A549 (cell line): Measurements from ENCODE around the gene UPK3A. TPM values are rescaled to one million over a fixed set of nuclear protein-coding genes. Genes with fewer than 3 reads are reported as not detected.

ENCODE experiments used
- ATAC-seq, 2 experiments: fragments of 200-7000 bp in 1 of 2; fragments of >200 bp in 1 of 2; cut with Nextera tagmentation in 1 of 2; cut with Tn5 transposase in 1 of 2; 3 replicates each; pipeline versions ENCODE4 v1.8.0 to v1.9.1; 2018 to 2020; ENCODE audit warnings: mild to moderate bottlenecking in 1 of 2, moderate library complexity in 1 of 2
- CTCF ChIA-PET: fragments of 300-600 bp; sonication (Branson Sonifier 250); formaldehyde crosslinking; extraction: SDS; loops from one replicate; lab custom pipeline; 2021; ENCODE audit warnings: antibody characterized with exemption, inconsistent platforms; lab: Yijun Ruan, JAX
- POLR2A ChIA-PET: fragments of 350-600 bp; formaldehyde crosslinking; extraction: SDS; loops from one replicate; lab custom pipeline; 2021; ENCODE audit warnings: antibody characterized with exemption, inconsistent platforms; lab: Yijun Ruan, JAX
- DNase-seq, 2 experiments: peaks; one replicate each; pipeline versions ENCODE4 v3.0.0 to v3.0.0-alpha.2; 2011 to 2016; ENCODE audit warnings: low read depth in 1 of 2, low spot score in 1 of 2
- FAIRE-seq: peaks from 2 replicates; lab custom pipeline; 2011; peaks lifted over from hg19 to GRCh38; lab: Jason Lieb, UNC
- H3K27ac ChIP-seq, 2 experiments: fragments of >200 bp; sonication (Bioruptor Twin); formaldehyde crosslinking; 3 replicates each; pipeline ENCODE4 v1.5.1; 2016 to 2017
- H3K4me1 ChIP-seq: fragments of >200 bp; sonication (Bioruptor Twin); formaldehyde crosslinking; 3 replicates; pipeline ENCODE4 v1.6.1; 2016
- H3K4me2 ChIP-seq: fragments of >200 bp; sonication (Bioruptor Twin); formaldehyde crosslinking; 3 replicates; pipeline ENCODE4 v1.6.1; 2016
- H3K4me3 ChIP-seq: fragments of >200 bp; sonication (Bioruptor Twin); formaldehyde crosslinking; 3 replicates; pipeline ENCODE4 v1.5.1; 2016
- H3K9me3 ChIP-seq: fragments of >200 bp; sonication (Bioruptor Twin); formaldehyde crosslinking; 3 replicates; pipeline ENCODE4 v1.6.1; 2016
- ATOH8 ChIP-seq: fragments of 250-450 bp; sonication (Bioruptor Pico); IDR thresholded peaks from 2 replicates; pipeline ENCODE4 v1.5.0; 2020; ENCODE audit warnings: low read depth, mild to moderate bottlenecking, moderate library complexity
- CBX8 ChIP-seq: fragments of 200-600 bp; sonication (generic); IDR thresholded peaks from 2 replicates; pipeline ENCODE4 v1.6.1; 2016
- CHD4 ChIP-seq: fragments of 200-600 bp; sonication (generic); IDR thresholded peaks from 2 replicates; pipeline ENCODE4 v1.6.1; 2016; ENCODE audit warnings: antibody characterized with exemption, mild to moderate bottlenecking, borderline replicate concordance
- ESRRA ChIP-seq: fragments of 150-350 bp; IDR thresholded peaks from 2 replicates; pipeline ENCODE4 v1.6.1; 2014; ENCODE audit warnings: mild to moderate bottlenecking, low read length, borderline replicate concordance
- FOXS1 ChIP-seq: fragments of 250-450 bp; sonication (Bioruptor Pico); IDR thresholded peaks from 2 replicates; pipeline ENCODE4 v1.5.0; 2020; ENCODE audit warnings: mild to moderate bottlenecking, moderate library complexity
- HDAC2 ChIP-seq: fragments of 200-600 bp; sonication (generic); IDR thresholded peaks from 2 replicates; pipeline ENCODE4 v1.6.1; 2016
- HES2 ChIP-seq: fragments of >200 bp; sonication (Bioruptor Twin); formaldehyde crosslinking; IDR thresholded peaks from 2 replicates; pipeline ENCODE4 v1.6.1; 2016
- HOXB13 ChIP-seq: fragments of 250-450 bp; sonication (Bioruptor Pico); IDR thresholded peaks from 2 replicates; pipeline ENCODE4 v1.5.0; 2020; ENCODE audit warnings: low read depth, mild to moderate bottlenecking, moderate library complexity
- KDM5A ChIP-seq: fragments of 200-600 bp; sonication (generic); IDR thresholded peaks from 2 replicates; pipeline ENCODE4 v1.6.1; 2016; ENCODE audit warnings: antibody characterized with exemption, mild to moderate bottlenecking
- MAFK ChIP-seq: fragments of 450-650 bp; IDR thresholded peaks from 2 replicates; pipeline ENCODE4 v1.6.1; 2014; ENCODE audit not compliant: partially characterized antibody
- NFE2L2 ChIP-seq: fragments of 150-350 bp; conservative IDR thresholded peaks from 2 replicates; pipeline ENCODE4 v1.6.1; 2014; ENCODE audit warnings: low read length
- NPAS2 ChIP-seq: fragments of 250-450 bp; sonication (Bioruptor Pico); IDR thresholded peaks from 2 replicates; pipeline ENCODE4 v1.8.0; 2022; ENCODE audit warnings: mild to moderate bottlenecking, moderate library complexity, borderline replicate concordance
- NR3C1 ChIP-seq: fragments of >200 bp; sonication (Bioruptor Twin); formaldehyde crosslinking; IDR thresholded peaks from 3 replicates; pipeline ENCODE4 v1.6.1; 2017
- POLR2A ChIP-seq: IDR thresholded peaks from 2 replicates; pipeline ENCODE4 v1.6.1; 2012; ENCODE audit warnings: mild to moderate bottlenecking, low read length
- POLR2AphosphoS2 ChIP-seq: conservative IDR thresholded peaks from 2 replicates; pipeline ENCODE4 v1.6.1; 2012; ENCODE audit warnings: low read length, improper control_type of control experiment, inconsistent platforms
- RAD21 ChIP-seq, 2 experiments: fragments of >200 bp in 1 of 2; sonication (Bioruptor Twin) in 1 of 2; formaldehyde crosslinking in 1 of 2; IDR thresholded peaks in 1 of 2; conservative IDR thresholded peaks in 1 of 2; 2 replicates in 1 of 2; 3 replicates in 1 of 2; pipeline ENCODE4 v1.6.1; 2012 to 2018; ENCODE audit warnings: inconsistent platforms in 1 of 2
- RFX5 ChIP-seq: fragments of 450-650 bp; IDR thresholded peaks from 2 replicates; pipeline ENCODE4 v1.7.1; 2014; ENCODE audit warnings: antibody characterized with exemption, mild to moderate bottlenecking, moderate library complexity
- SMC3 ChIP-seq: fragments of >200 bp; sonication (Bioruptor Twin); formaldehyde crosslinking; IDR thresholded peaks from 3 replicates; pipeline ENCODE4 v1.6.1; 2018; ENCODE audit warnings: inconsistent platforms
- SREBF2 ChIP-seq: fragments of 450-650 bp; IDR thresholded peaks from 2 replicates; pipeline ENCODE4 v1.6.1; 2014; ENCODE audit warnings: mild to moderate bottlenecking, moderate library complexity
- TFCP2L1 ChIP-seq: fragments of 250-450 bp; sonication (Bioruptor Pico); IDR thresholded peaks from 2 replicates; pipeline ENCODE4 v1.5.0; 2021; ENCODE audit warnings: mild to moderate bottlenecking
- USF2 ChIP-seq: fragments of 450-650 bp; IDR thresholded peaks from 2 replicates; pipeline ENCODE4 v1.6.1; 2014; ENCODE audit warnings: antibody characterized with exemption
- ZC3H11A ChIP-seq: fragments of 450-650 bp; IDR thresholded peaks from 2 replicates; pipeline ENCODE4 v1.6.1; 2014; ENCODE audit warnings: antibody characterized with exemption, mild to moderate bottlenecking
- ZFP36 ChIP-seq: fragments of 450-650 bp; IDR thresholded peaks from 2 replicates; pipeline ENCODE4 v1.6.1; 2014; ENCODE audit warnings: borderline replicate concordance; ENCODE audit not compliant: partially characterized antibody
- ZSCAN20 ChIP-seq: fragments of 250-450 bp; sonication (Bioruptor Pico); IDR thresholded peaks from 2 replicates; pipeline ENCODE4 v1.8.0; 2022; ENCODE audit warnings: mild to moderate bottlenecking, moderate library complexity
- WGBS: methylation state at CpG from one replicate; pipeline ENCODE4 v1.1.6; 2017; ENCODE audit errors: missing lambda C conversion rate; 5-methylcytosine and 5-hydroxymethylcytosine counted together
- polyA plus RNA-seq, 4 experiments: library from polyadenylated mRNA; depleted of rRNA in 3 of 4; stranded (reverse); fragments of >200 nt; fragmentation: RNase III in 1 of 4; extraction: RNeasy Plus Mini Kit Qiagen cat#74134 plus additional on column Dnase treatment in 1 of 4; gene quantifications; 2 replicates in 3 of 4; 3 replicates in 1 of 4; pipeline ENCODE4 v1.2.3, GENCODE V29; 2011 to 2017
- TF ChIP-seq, protein P1 (sequence below): fragments of 150-350 bp; IDR thresholded peaks from 2 replicates; pipeline ENCODE4 v1.6.1; 2014; ENCODE audit warnings: low read depth, mild to moderate bottlenecking, low read length
- TF ChIP-seq, protein P2 (sequence below): IDR thresholded peaks from 2 replicates; pipeline ENCODE4 v1.6.1; 2012; ENCODE audit warnings: low read depth, borderline replicate concordance

Gene UPK3A
- polyA plus RNA-seq, 2 of the 4 experiments (the other 2 are of a cell fraction): not detected

DNA sequence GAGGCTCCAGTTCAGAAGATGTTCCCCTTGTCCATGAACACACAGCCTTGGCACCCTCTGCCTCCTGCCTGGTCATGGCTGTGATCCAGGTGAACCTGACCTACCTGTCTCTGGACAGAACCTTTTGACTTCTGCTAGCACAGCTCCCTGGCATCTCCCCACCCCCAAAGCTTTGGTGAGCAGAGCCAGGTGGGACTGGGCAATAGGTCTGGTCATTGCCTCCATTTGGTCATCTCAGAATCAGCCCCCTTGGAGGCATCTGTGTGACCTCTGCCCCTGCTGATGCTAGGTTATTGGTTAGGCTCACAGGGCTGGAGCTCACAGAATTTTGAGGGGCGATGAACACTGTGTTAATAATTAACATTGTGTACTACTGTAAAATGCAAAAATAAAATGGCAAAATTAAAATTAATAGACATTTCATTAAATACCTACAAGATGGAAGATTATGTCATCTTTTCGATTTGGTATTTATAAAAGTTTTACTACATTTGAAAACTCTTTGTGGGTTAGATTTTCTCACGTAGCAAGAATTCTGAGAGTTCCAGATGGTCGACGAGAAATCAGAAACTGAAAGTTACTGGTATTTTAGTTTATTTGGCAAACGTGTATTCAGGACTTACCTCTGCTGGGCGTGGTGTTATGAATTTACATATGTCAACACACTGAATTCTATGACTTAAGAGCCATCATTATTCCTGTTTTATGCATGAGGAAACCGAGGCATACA is 35.8 kb upstream of the UPK3A start:
- Histone ChIP-seq H3K4me1 (peaks cover 38% of the 10 kb centered on the region), H3K27ac (peak overlapping the region; percentile 10 to 93; a peak in 4 of 6 replicates), H3K4me2 (no peak overlapping the region), H3K9me3 (no peaks in the 10 kb centered on the region), H3K4me3 (no peak overlapping the region)
- DNase-seq: no peak
- no peak for FAIRE-seq
- ChIA-PET CTCF (interaction anchor here (1.9 kb wide), 1 partner anchor 14 kb away, joined by 5 read pairs; no protein-coding TSS in a partner anchor), POLR2A (no interaction called here)
- WGBS: 61% methylated on average over 8 of the region's 8 CpGs
- TF ChIP-seq, protein P1, sequence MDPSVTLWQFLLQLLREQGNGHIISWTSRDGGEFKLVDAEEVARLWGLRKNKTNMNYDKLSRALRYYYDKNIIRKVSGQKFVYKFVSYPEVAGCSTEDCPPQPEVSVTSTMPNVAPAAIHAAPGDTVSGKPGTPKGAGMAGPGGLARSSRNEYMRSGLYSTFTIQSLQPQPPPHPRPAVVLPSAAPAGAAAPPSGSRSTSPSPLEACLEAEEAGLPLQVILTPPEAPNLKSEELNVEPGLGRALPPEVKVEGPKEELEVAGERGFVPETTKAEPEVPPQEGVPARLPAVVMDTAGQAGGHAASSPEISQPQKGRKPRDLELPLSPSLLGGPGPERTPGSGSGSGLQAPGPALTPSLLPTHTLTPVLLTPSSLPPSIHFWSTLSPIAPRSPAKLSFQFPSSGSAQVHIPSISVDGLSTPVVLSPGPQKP: no peak
- TF ChIP-seq FOXS1 (CRISPR knock-in tag): no peak
- no peak for TF ChIP-seq HDAC2
- no peak for TF ChIP-seq SMC3
- TF ChIP-seq NFE2L2: no peak
- no peak for TF ChIP-seq KDM5A
- no peak for TF ChIP-seq ZSCAN20 (CRISPR knock-in tag)
- no peak for TF ChIP-seq RAD21 (conservative IDR thresholded peaks at IDR 0.05 in 1 of 2, IDR thresholded peaks at IDR 0.05 in 1 of 2)
- no peak for TF ChIP-seq ATOH8 (CRISPR knock-in tag)
- ATAC-seq: no peak

DNA sequence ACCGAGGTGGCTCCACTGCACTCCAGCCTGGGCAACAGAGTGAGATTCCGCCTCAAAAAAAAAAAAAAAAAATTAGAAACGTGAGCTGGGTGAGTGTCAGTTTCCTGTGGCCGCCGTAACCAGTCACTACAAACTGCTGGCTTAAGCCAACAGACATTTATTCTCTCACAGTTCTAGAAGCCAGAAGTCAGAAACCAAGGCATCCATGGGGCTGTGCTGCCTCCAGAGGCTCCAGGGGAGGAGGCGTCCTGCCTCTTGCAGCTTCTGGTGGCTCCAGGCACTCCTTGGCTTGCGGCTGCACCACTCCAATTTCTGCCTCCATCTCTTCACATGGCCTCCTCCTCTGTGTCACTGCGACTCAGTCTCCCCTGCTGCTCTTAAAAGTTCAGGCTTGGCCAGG is 32.9 kb upstream of the UPK3A start:
- TF ChIP-seq NPAS2 (CRISPR knock-in tag) (no peak), SREBF2 (no peak), HES2 (no peak), TFCP2L1 (CRISPR knock-in tag) (no peak), CHD4 (no peak), CBX8 (no peak), FOXS1 (CRISPR knock-in tag) (no peak)
- TF ChIP-seq, protein P2, sequence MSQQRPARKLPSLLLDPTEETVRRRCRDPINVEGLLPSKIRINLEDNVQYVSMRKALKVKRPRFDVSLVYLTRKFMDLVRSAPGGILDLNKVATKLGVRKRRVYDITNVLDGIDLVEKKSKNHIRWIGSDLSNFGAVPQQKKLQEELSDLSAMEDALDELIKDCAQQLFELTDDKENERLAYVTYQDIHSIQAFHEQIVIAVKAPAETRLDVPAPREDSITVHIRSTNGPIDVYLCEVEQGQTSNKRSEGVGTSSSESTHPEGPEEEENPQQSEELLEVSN: no peak
- H3K4me1 ChIP-seq: peaks cover 16% of the 10 kb centered on the region
- FAIRE-seq: no peak
- ATAC-seq: no peak
- no peak overlapping the region for H3K4me2 ChIP-seq
- CTCF ChIA-PET: interaction anchor here (0.6 to 2.5 kb wide), 2 partner anchors 12 to 749 kb away, joined by 3 to 13 read pairs; no protein-coding TSS in a partner anchor
- no peaks in the 10 kb centered on the region for H3K9me3 ChIP-seq
- no peak overlapping the region for H3K4me3 ChIP-seq
- no peak for DNase-seq
- 87% methylated on average over 8 of the region's 8 CpGs for WGBS
- POLR2A ChIA-PET: no interaction called here
- H3K27ac ChIP-seq: no peak overlapping the region

DNA sequence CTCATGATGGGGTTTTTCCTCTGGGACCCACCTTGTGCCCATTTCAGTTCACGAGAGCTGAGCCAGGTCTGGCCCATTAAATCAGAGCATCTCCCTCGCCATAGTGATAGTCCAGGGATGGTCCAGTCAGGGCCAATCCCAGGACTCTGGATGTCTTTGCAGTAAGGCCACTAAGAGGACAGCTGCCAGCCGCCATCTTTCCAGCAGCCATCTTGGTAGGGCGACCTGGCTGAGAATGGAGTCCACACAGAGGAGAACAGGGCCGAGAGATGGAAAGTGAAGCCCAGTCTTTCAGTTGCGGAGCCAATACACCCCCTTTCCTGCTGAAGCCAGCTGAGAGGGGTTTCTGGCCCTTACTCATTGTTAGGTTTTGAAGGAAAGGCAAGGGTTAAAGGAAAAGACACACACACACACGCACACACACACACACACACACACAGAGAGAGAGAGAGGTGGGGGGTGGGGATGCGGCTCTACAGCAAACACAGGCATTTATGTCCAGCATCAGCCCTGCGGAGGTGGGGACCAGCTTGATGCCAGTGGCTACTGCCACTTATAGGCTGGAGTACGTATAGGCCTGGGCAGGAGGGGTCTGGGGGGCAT is 31.6 kb upstream of the UPK3A start:
- FAIRE-seq (no peak), ATAC-seq (no peak), DNase-seq (no peak)
- WGBS: 78% methylated on average over 10 of the region's 10 CpGs
- H3K4me3 ChIP-seq: no peak overlapping the region
- H3K27ac ChIP-seq: no peak overlapping the region
- ChIA-PET CTCF (interaction anchor here (0.6 to 2.5 kb wide), 2 partner anchors 10 to 141 kb away, joined by 4 to 13 read pairs; no protein-coding TSS in a partner anchor), POLR2A (interaction anchor here (0.5 kb wide), 1 partner anchor 568 kb away, joined by 3 read pairs; no protein-coding TSS in a partner anchor)
- no peak overlapping the region for H3K4me2 ChIP-seq
- TF ChIP-seq ZC3H11A (no peak), HOXB13 (CRISPR knock-in tag) (no peak), RFX5 (no peak), POLR2AphosphoS2 (no peak), NR3C1 (no peak), NPAS2 (CRISPR knock-in tag) (no peak), POLR2A (no peak), ZFP36 (no peak), ESRRA (no peak), SREBF2 (no peak), MAFK (no peak), USF2 (no peak)
- H3K4me1 ChIP-seq: peaks cover 5% of the 10 kb centered on the region; the same call in 1 of the 3 replicates
- H3K9me3 ChIP-seq: no peaks in the 10 kb centered on the region
